Aorta (tissue), 5 donors: ENCODE measurements around the gene GLRX. TPM values are rescaled to one million over a fixed set of nuclear protein-coding genes. Genes with fewer than 3 reads are reported as not detected.

Source experiments
- ATAC-seq: fragments of 200-7000 bp; cut with Tn5 transposase; one replicate; pipeline ENCODE4 v1.9.1; 2022; ENCODE audit warnings: moderate library complexity; ENCODE audit not compliant: low FRiP score
- DNase-seq, 2 donors: peaks; one replicate each; pipeline ENCODE4 v3.0.0-alpha.2; 2020
- H3K27ac ChIP-seq, 2 donors: one replicate each; pipeline ENCODE4 v1.5.1; 2013; ENCODE audit warnings: low read length in 2 of 2, mild to moderate bottlenecking in 2 of 2, moderate library complexity in 2 of 2, control low read depth in 1 of 2, inconsistent platforms in 1 of 2, low read depth in 1 of 2
- H3K27me3 ChIP-seq, 2 donors: one replicate each; pipeline ENCODE4 v1.6.1; 2013; ENCODE audit warnings: control low read depth in 1 of 2, low read length in 1 of 2, mild to moderate bottlenecking in 1 of 2, moderate library complexity in 1 of 2; ENCODE audit not compliant: insufficient read depth in 2 of 2, control insufficient read depth in 1 of 2
- H3K36me3 ChIP-seq, 2 donors: one replicate each; pipeline ENCODE4 v1.6.1; 2013; ENCODE audit warnings: control low read depth in 1 of 2, low read length in 1 of 2, mild to moderate bottlenecking in 1 of 2; ENCODE audit not compliant: insufficient read depth in 2 of 2, control insufficient read depth in 1 of 2
- H3K4me1 ChIP-seq, 2 donors: one replicate each; pipeline ENCODE4 v1.6.1; 2013; ENCODE audit warnings: low read length in 2 of 2, control low read depth in 1 of 2, mild to moderate bottlenecking in 1 of 2, moderate library complexity in 1 of 2; ENCODE audit not compliant: insufficient read depth in 2 of 2, control insufficient read depth in 1 of 2
- H3K4me3 ChIP-seq, 2 donors: one replicate each; pipeline ENCODE4 v1.5.1; 2013; ENCODE audit warnings: low read length in 2 of 2, control low read depth in 1 of 2, mild to moderate bottlenecking in 1 of 2
- H3K9me3 ChIP-seq: one replicate; pipeline ENCODE4 v1.6.1; 2013; ENCODE audit warnings: mild to moderate bottlenecking, low read length; ENCODE audit not compliant: control insufficient read depth
- WGBS, 2 donors: extraction: QIAGEN DNeasy Blood & Tissue Kit; methylation state at CpG; one replicate each; pipeline ENCODE4 v1.1.7; 2013; 5-methylcytosine and 5-hydroxymethylcytosine counted together
- intact Hi-C, 2 donors: fragments of 100-400 bp; cut with DNase I; formaldehyde crosslinking; loops; one replicate each; pipeline versions ENCODE4 v1.14.2 to v1.15.0; 2022
- polyA plus RNA-seq, 2 donors: library from polyadenylated mRNA; stranded (reverse); fragments of 200-250 nt; gene quantifications; one replicate each; pipeline ENCODE4 v1.2.3, GENCODE V29; 2013
- total RNA-seq, 2 donors: library from RNA; stranded (reverse); fragmentation: NEBNext Ultra II Directional; extraction: Animal tissue kit (Norgen Biotek cat#: 25700); gene quantifications; one replicate each; pipeline ENCODE4 v1.2.1, GENCODE V29; 2021
- donor health status: healthy with polysubstance abuse.
- donor health status: Bipolar disorder and iron deficiency.
- donor health status: DM: no; HTN: no; CAD: no.
- donor health status: DM: no; HTN: no; CAD: no.
- donor health status: DM: yes; HTN: yes; CAD: no.

Gene GLRX
- total and polyA plus RNA-seq, 4 donors, result 38.5 to 161 (median 56.6) TPM

- Histone ChIP-seq H3K4me1 (no peaks in the 10 kb centered on the region), H3K27ac (no peak overlapping the region), H3K4me3 (no peak overlapping the region), H3K36me3 (no peaks in the 10 kb centered on the region), H3K9me3 (no peaks in the 10 kb centered on the region), H3K27me3 (no peaks in the 10 kb centered on the region)
- ATAC-seq (no peak), DNase-seq (no peak)
- intact Hi-C loops, result no loop called here
- WGBS, 2 donors, result 77 to 87% methylated on average over 6 of the region's 6 CpGs
Observed at GRCh38 chr5:95803271-95804148, 19.0 kb downstream of the GLRX start.

- 96 to 97% methylated on average over 3 of the region's 3 CpGs for WGBS, 2 donors
- Histone ChIP-seq H3K4me1 (no peaks in the 10 kb centered on the region), H3K4me3 (no peak overlapping the region), H3K9me3 (no peaks in the 10 kb centered on the region), H3K27me3 (no peaks in the 10 kb centered on the region), H3K27ac (no peak overlapping the region), H3K36me3 (no peaks in the 10 kb centered on the region)
- no peak for DNase-seq
- intact Hi-C loops, result no loop called here
- ATAC-seq, result no peak
Observed at GRCh38 chr5:95801961-95802360, 20.6 kb downstream of the GLRX start.

GRCh38 chr5:95801532-95801931 lies 21.0 kb downstream of the GLRX start:
- intact Hi-C loops, result no loop called here
- DNase-seq, result no peak

GRCh38 chr5:95800553-95800952 lies 22.0 kb downstream of the GLRX start:
- Histone ChIP-seq H3K27ac (no peak overlapping the region), H3K4me3 (no peak overlapping the region), H3K27me3 (no peaks in the 10 kb centered on the region), H3K36me3 (no peaks in the 10 kb centered on the region), H3K4me1 (no peaks in the 10 kb centered on the region), H3K9me3 (no peaks in the 10 kb centered on the region)
- intact Hi-C loops, result no loop called here
- DNase-seq, result no peak
- WGBS, 2 donors, result 96 to 98% methylated on average over 3 of the region's 3 CpGs
- ATAC-seq, result no peak

More at GRCh38 chr5:95801532-95801931, 21.0 kb downstream of the GLRX start:
- H3K9me3 ChIP-seq, result no peaks in the 10 kb centered on the region
- no peak overlapping the region for H3K4me3 ChIP-seq
- H3K27ac ChIP-seq, result no peak overlapping the region
- 61 to 69% methylated on average over 2 of the region's 2 CpGs for WGBS, 2 donors
- no peaks in the 10 kb centered on the region for H3K27me3 ChIP-seq
- H3K4me1 ChIP-seq, result no peaks in the 10 kb centered on the region
- no peaks in the 10 kb centered on the region for H3K36me3 ChIP-seq
- no peak for ATAC-seq

- no peak overlapping the region for H3K4me3 ChIP-seq
- ATAC-seq (no peak), DNase-seq (no peak)
- WGBS, 2 donors, result 95 to 97% methylated on average over 4 of the region's 4 CpGs
- intact Hi-C loops, result no loop called here
- no peak overlapping the region for H3K27ac ChIP-seq
- H3K4me1 ChIP-seq, result no peaks in the 10 kb centered on the region
- H3K27me3 ChIP-seq, result no peaks in the 10 kb centered on the region
- no peaks in the 10 kb centered on the region for H3K36me3 ChIP-seq
- no peaks in the 10 kb centered on the region for H3K9me3 ChIP-seq
Observed at GRCh38 chr5:95799191-95799835, 23.2 kb downstream of the GLRX start.

GRCh38 chr5:95798545-95798944 lies 24.0 kb downstream of the GLRX start:
- Histone ChIP-seq H3K4me3 (no peak overlapping the region), H3K27ac (no peak overlapping the region), H3K36me3 (no peaks in the 10 kb centered on the region), H3K9me3 (no peaks in the 10 kb centered on the region), H3K27me3 (no peaks in the 10 kb centered on the region), H3K4me1 (no peaks in the 10 kb centered on the region)
- ATAC-seq (no peak), DNase-seq (no peak)
- intact Hi-C loops, result no loop called here

GRCh38 chr5:95798048-95798447 lies 24.5 kb downstream of the GLRX start:
- DNase-seq, result no peak
- Histone ChIP-seq H3K4me3 (no peak overlapping the region), H3K9me3 (no peaks in the 10 kb centered on the region), H3K27ac (no peak overlapping the region), H3K36me3 (no peaks in the 10 kb centered on the region), H3K4me1 (no peaks in the 10 kb centered on the region), H3K27me3 (no peaks in the 10 kb centered on the region)
- 96 to 97% methylated on average over 2 of the region's 2 CpGs for WGBS, 2 donors
- no peak for ATAC-seq
- intact Hi-C loops, result no loop called here

GRCh38 chr5:95797301-95797700 lies 25.2 kb downstream of the GLRX start:
- DNase-seq (no peak), ATAC-seq (no peak)
- Histone ChIP-seq H3K36me3 (no peaks in the 10 kb centered on the region), H3K27ac (no peak overlapping the region), H3K9me3 (no peaks in the 10 kb centered on the region), H3K4me1 (no peaks in the 10 kb centered on the region), H3K4me3 (no peak overlapping the region), H3K27me3 (no peaks in the 10 kb centered on the region)
- WGBS, 2 donors, result 95 to 96% methylated on average over 3 of the region's 3 CpGs
- intact Hi-C loops, result no loop called here

GRCh38 chr5:95794070-95794516 lies 28.4 kb downstream of the GLRX start:
- H3K4me1 ChIP-seq, result no peaks in the 10 kb centered on the region
- ATAC-seq (no peak), DNase-seq (no peak)
- no peaks in the 10 kb centered on the region for H3K27me3 ChIP-seq
- no peaks in the 10 kb centered on the region for H3K9me3 ChIP-seq
- intact Hi-C loops, result no loop called here
- no peaks in the 10 kb centered on the region for H3K36me3 ChIP-seq
- 51 to 53% methylated on average over 3 of the region's 3 CpGs for WGBS, 2 donors
- H3K4me3 ChIP-seq, result no peak overlapping the region
- H3K27ac ChIP-seq, result no peak overlapping the region
